Fibroblast of mammary gland (primary cell): Measurements from ENCODE around the gene RALBP1.

Experiments
- DNase-seq: peaks from one replicate; pipeline ENCODE4 v3.0.0-alpha.2; 2010; ENCODE audit warnings: low read depth
- H3K4me3 ChIP-seq: 2 replicates; pipeline ENCODE4 v1.5.1; 2011; ENCODE audit warnings: low read depth, mild to moderate bottlenecking, low read length, moderate library complexity; ENCODE audit not compliant: control insufficient read depth
- TF ChIP-seq, protein P1 (sequence below): conservative IDR thresholded peaks from 2 replicates; pipeline ENCODE4 v1.5.1; 2011; ENCODE audit warnings: low read depth, low read length, inconsistent platforms; ENCODE audit not compliant: control insufficient read depth, insufficient read depth

Gene RALBP1

DNA sequence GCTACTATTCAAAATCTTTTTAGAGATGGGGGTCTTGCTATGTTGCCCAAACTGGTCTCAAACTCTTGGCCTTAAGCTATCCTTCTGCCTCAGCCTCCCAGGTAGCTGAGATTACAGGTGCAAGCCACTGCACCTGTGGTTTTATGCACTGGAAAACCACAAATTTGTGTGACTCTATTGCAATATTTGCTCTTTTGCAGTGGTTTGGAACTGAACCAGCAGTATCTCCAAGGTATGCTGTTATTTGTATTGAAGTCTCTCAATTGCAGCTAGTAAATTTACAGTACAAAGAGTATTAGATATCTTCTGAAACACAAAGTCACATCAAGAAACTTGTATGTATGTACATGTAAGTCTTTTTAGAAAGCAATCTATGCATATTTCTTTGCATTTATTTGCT lies 92.9 kb downstream of the RALBP1 start:
- H3K4me3 ChIP-seq: no peak overlapping the region
- no peak for DNase-seq
- TF ChIP-seq, protein P1, sequence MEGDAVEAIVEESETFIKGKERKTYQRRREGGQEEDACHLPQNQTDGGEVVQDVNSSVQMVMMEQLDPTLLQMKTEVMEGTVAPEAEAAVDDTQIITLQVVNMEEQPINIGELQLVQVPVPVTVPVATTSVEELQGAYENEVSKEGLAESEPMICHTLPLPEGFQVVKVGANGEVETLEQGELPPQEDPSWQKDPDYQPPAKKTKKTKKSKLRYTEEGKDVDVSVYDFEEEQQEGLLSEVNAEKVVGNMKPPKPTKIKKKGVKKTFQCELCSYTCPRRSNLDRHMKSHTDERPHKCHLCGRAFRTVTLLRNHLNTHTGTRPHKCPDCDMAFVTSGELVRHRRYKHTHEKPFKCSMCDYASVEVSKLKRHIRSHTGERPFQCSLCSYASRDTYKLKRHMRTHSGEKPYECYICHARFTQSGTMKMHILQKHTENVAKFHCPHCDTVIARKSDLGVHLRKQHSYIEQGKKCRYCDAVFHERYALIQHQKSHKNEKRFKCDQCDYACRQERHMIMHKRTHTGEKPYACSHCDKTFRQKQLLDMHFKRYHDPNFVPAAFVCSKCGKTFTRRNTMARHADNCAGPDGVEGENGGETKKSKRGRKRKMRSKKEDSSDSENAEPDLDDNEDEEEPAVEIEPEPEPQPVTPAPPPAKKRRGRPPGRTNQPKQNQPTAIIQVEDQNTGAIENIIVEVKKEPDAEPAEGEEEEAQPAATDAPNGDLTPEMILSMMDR: no peak

DNA sequence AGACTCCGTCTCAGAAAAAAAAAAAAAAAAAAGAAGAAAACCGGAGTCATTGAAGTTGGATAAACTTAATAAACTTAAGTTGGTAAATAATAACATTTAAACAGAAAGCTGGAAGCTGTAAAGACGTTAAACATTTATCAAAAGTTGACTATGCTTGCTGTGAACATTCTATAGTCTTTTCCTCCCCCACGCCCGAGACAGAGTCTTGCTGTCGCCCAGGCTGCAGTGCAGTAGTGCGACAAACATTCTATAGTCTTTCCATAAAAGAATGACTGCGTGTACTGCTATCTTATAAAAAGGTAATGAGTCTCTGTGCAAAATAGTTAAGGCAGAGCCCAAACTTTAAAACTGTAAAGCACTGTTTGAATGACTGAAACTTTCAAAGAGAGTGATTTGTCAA lies 93.9 kb downstream of the RALBP1 start:
- H3K4me3 ChIP-seq: no peak overlapping the region
- TF ChIP-seq, protein P1: no peak
- DNase-seq: no peak

DNA sequence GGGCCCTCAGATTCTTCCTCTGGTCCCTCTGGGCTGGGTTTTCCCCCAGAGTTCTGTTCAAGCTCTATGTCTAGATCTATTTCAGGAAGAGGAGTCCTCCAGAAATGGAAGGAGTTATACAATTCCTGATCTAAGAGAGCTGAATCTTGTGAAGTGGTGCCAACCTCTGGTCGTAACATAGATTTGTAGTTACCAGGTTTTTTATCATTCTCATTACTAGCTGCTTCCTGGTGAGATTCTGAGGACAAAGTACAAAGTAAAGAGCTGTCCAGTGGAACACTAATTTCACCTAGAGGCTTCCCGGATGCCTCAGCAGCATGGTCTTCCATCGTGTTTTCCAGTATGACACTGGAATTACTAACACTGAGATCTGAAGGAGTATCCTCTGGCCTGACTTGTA lies 94.9 kb downstream of the RALBP1 start:
- TF ChIP-seq, protein P1: no peak
- no peak for DNase-seq
- no peak overlapping the region for H3K4me3 ChIP-seq

DNA sequence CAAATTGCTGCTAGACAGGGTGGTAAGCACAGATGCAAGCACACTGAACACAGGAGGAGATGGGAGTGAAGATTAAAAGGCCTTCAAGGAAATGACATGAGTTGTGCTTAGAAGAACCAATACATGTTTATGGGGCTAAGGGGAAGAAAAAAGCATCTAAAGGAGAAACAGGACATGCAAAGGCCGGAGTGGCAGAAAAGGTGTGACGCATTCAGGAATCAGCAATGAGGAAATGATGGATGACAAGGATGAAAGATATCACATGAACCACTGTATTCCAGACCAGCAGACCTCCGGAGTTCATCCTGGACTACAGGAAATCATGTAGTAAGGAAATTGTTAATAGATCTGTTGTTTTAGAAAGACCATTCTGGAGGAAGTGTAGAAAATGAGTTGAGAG lies 96.2 kb downstream of the RALBP1 start:
- no peak overlapping the region for H3K4me3 ChIP-seq

DNA sequence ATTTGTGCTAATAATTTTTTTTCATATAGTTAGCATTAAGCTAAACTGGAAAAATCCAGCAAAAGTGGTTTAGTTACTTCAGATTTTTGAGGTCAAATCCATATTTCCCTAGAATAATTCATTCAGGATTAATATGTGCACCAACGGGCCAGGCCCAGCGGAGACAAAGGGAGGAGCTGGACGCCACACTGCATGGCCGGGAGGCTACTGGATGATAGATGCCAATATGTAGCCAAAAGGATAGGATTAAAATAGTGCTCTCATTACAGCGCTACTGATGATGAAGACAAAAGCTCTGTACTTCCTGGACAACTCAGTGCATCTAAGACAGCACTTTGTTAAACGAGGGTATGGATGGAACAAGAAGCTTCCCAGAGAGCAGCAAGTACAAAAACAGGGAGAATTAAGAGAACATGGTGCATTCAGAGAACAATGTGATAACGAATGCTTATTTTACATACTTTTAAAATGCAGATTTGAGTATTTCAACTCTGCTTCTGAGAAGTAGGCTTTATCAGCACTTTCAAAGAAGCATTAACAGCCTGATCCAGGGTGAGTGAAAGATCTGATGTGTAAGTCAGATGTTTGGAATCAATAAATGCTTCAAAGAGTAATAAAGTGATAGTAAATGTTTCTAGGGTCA lies 99.3 kb downstream of the RALBP1 start:
- no peak overlapping the region for H3K4me3 ChIP-seq
- TF ChIP-seq, protein P1: no peak
- no peak for DNase-seq

More for the DNA sequence above, 96.2 kb downstream of the RALBP1 start:
- DNase-seq: no peak
- TF ChIP-seq, protein P1: no peak

DNA sequence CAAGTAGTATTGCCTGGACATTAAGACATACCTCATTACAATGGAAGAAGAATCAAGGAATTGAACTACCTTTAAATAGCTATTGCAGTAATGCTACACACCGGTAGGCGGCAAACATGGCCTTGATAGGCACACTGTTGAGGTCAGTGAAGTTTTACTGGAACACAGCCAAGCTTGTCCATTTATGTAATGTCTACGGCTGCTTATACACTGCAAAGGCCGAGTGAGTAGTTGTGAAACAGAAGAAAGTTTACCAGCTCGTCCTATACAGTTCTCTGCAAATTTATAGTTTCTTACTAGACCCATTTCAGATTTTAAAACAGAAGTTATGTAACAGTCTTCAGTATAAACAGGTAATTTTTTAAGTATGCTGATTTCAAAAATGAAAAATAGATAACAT lies 100.2 kb downstream of the RALBP1 start:
- DNase-seq: peak; percentile 97
- TF ChIP-seq, protein P1: peak; percentile 94
- H3K4me3 ChIP-seq: no peak overlapping the region

DNA sequence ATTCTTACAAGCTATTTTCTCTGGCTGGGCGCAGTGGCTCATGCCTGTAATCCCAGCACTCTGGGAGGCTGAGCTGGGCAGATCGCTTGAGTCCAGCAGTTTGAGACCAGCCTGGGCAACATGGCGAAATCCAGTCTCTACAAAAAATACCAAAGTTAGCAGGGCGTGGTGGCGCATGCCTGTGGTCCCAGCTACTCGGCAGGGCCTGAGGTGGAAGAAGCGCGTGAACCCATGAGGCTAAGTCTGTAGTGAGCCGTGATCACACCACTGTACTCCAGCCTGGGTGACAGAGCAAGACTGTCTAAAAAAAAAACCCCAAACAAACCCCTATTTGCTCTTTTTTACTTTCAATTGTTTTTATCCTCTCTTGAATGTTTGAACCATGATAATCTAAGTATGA lies 102.0 kb downstream of the RALBP1 start:
- no peak for DNase-seq
- H3K4me3 ChIP-seq: no peak overlapping the region

More for the DNA sequence above, 102.0 kb downstream of the RALBP1 start:
- TF ChIP-seq, protein P1: no peak
